Left hindlimb (tissue), 1 donor: Measurements from ENCODE around the gene CDKAL1.
"Not testable (repeated sequence)": the region's sequence is repeated elsewhere in the genome, so short reads cannot be mapped to it uniquely, and the experiment has no call there.

ENCODE experiments used
- DNase-seq: peaks from one replicate; pipeline ENCODE4 v3.0.0-alpha.2; 2018

Gene CDKAL1

DNA sequence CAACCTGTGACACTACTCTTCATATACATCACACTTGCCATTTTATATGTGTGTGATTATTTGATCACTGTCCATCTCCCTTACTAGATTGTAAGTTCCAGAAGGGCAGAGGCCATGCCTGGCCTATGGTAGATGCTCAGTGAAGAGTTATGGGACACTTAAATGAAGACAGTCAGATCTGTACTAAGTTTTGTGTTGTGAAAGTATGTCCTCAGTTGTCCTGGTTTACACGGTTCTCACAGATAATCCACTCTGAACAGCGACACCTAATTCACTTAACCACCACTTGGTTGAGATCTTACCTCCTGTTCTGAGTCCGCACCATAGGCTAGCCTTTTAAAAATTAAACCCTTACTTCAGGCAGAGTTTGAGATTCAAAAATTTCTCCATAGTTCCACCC lies 625.2 kb downstream of the CDKAL1 start:
- DNase-seq = no peak

DNA sequence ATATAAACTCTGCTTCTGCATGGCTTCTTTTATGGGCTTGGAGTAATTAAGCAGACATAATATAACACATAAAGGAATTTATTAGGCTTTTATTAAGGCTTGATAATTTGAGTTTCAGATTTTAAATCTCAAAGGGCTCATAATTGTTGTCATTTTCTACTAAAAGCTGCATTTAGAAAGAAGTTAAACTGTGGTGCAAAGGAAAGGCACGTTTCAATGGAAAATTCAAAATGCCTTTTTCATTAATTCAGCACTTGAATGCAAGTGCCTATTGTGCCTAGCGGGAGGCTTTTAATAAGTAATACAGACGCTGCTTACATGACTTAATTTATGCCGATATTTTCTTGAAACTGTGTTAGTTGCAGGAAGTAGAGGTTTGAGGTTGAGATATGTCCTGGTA lies 627.5 kb downstream of the CDKAL1 start:
- no peak for DNase-seq

GRCh38 chr6:21163110-21163837 lies 629.0 kb downstream of the CDKAL1 start:
- no peak for DNase-seq

DNA sequence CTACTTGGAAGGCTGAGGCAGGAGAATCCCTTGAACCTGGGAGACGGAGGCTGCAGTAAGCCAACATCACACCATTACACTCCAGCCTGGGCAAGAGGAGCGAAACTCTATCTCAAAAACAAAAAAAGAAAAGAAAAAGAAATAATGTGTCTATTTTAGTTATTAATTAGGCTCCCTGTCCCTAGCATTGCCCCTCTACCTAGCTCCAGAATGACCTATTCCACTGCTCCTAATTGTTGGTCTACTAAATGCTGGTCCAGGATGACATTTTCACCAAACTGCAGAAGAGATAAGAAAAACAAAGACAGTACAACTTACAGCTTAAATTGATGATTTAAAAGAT lies 629.6 kb downstream of the CDKAL1 start:
- no peak for DNase-seq

GRCh38 chr6:21164768-21165326 lies 630.6 kb downstream of the CDKAL1 start:
- DNase-seq = no peak

DNA sequence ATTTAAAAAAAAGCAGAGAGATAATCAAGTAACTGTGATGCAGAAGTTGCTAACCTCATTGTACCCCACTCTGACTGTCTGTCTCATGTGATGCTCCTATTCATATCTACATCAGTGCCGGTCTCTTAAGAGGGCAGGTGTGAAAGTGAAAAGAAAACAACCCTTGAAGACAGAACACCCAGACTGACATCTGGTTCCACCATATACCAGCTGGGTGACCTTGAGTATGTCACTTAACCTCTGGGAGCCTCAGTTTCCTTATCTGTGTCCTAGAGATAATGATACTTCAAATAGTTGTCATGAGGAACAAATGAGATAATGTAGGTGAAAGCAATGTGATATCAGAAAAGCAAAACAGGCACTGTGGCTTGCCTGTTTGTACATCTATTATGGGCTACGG lies 632.5 kb downstream of the CDKAL1 start:
- no peak for DNase-seq

- DNase-seq = no peak
Observed at GRCh38 chr6:21167790-21168189, 633.5 kb downstream of the CDKAL1 start.

DNA sequence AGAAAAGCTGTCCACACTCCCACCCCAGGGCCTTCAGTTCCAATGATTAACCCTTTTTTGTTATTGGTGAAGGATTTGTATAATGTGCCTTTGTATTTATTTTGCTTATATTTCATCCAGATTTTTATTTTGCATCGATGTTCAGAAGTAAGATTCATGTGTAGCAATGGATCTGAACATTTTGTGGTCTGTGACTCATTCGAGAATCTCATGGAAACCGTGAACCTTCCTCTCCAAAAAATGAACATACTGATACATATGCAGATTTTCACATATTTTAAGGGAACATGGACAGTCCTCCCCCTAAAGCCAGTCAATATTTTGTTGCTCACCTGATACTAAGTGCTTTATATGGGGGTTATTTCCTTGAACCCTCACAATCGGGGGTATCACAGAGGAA lies 637.5 kb downstream of the CDKAL1 start:
- DNase-seq = no peak

- DNase-seq = no peak
Observed at GRCh38 chr6:21173031-21173430, 638.8 kb downstream of the CDKAL1 start.

- DNase-seq = no peak
Observed at GRCh38 chr6:21173678-21174077, 639.4 kb downstream of the CDKAL1 start.

- no peak for DNase-seq
Observed at GRCh38 chr6:21176197-21176596, 641.9 kb downstream of the CDKAL1 start.

DNA sequence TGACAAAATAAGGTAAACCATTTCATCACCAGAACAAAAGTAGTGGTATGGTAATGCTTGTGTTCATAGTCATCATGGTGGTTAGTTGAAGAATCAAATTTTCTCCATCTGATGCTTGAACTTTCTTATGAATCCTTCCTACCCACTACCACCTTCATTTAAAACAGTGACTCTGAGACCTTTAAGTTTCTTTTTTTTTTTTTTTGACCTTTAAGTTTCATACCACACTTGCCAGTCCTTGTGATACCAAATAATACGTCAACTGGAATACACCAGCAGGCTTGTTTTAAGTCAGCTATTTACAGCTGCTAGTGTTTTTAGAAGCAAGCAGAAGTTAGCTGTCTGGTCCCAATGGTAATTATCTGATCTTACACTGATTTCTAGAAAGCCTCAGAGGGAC lies 645.9 kb downstream of the CDKAL1 start:
- no peak for DNase-seq

GRCh38 chr6:21180800-21181337 lies 646.6 kb downstream of the CDKAL1 start:
- no peak for DNase-seq

- DNase-seq = no peak
Observed at GRCh38 chr6:21181866-21182265, 647.6 kb downstream of the CDKAL1 start.

DNA sequence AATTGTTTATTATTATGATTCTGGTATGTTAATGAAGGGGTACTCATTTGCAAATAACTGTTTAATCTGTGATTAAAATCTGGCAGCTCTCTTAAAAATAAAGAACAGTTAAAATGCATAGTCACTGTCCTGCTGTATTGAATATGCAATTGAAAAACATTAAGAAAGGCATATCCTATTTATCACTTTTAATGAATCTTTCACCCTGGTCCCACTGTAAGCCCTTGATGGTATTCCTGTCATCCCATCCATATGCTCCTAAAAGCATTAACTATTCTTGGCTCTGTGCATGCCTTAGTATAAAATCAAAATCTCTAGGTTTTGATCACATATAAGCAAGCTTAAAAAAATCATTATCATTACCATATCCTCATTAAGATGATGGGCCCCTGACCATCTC lies 648.3 kb downstream of the CDKAL1 start:
- DNase-seq = no peak

DNA sequence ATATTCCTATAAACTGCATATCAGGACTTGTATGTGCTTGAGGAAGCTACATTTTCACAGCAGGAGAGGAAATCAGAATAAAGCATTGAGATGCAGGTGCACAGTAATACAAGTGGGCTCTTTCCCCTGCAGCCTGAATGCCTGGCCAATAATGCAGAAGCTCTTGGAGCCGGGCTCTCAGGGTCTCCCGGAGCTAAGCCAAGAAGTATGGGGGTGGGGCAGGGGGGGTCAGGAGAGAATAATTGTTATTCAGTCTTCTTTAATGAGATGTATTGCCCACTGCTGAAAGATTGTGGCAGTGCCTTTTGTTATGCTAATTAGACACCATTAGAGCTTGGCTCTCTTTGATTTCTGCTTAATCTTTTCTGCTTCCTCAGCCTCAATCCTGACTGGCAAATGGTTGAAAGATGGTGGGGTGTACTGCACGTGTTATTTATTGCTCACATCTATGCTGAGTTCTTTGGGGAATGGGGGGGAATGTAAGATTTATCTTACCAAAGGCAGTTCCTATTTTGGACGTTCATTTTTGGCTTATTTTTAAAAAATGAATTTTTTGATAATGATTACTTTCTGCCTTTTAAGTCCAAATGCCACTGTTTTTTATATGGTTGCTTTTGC lies 651.7 kb downstream of the CDKAL1 start:
- no peak for DNase-seq

DNA sequence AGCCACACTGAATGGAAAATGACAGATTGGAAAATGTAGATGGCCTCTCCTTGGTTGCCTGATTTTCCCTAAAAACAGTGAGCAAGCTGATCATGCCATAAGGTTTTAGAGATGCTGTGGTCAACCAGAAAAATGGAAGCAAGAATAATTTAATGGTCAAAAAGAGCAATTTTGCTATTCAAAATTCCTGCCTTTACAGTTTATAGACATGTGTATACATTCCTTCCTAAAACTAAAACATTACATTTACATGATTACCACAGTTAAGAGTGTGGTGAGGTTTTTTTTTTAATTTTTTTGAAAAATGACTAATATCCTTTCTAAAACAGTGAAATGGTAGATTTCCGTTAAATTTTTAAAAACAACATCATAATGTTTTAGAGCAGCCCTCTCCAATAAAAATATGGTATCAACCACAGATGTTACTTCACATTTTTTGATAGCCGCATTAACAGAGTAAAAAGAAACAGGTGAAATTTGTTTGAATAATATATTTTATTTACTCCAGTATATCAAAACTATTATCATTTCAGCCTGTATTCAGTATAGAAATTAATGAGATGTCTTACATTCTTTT lies 652.3 kb downstream of the CDKAL1 start:
- no peak for DNase-seq

DNA sequence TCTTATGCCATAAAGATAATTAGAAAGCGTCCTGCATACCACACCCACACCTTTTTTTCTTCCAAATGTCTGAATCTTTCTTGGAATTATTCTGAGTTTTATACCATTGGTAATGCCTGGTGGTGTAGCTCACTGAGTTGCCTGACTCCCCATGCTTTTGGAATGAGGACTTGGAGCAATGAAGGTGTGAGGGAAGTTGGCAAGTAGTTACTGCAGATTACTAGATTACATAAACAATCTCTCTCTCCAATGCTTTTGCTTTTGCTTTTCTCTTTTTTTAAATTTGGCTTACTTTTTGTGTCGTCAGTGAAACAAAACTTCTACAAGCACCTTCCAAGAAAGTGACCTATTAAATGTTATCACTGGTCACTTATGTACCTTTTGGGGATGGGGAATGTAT lies 653.2 kb downstream of the CDKAL1 start:
- no peak for DNase-seq

DNA sequence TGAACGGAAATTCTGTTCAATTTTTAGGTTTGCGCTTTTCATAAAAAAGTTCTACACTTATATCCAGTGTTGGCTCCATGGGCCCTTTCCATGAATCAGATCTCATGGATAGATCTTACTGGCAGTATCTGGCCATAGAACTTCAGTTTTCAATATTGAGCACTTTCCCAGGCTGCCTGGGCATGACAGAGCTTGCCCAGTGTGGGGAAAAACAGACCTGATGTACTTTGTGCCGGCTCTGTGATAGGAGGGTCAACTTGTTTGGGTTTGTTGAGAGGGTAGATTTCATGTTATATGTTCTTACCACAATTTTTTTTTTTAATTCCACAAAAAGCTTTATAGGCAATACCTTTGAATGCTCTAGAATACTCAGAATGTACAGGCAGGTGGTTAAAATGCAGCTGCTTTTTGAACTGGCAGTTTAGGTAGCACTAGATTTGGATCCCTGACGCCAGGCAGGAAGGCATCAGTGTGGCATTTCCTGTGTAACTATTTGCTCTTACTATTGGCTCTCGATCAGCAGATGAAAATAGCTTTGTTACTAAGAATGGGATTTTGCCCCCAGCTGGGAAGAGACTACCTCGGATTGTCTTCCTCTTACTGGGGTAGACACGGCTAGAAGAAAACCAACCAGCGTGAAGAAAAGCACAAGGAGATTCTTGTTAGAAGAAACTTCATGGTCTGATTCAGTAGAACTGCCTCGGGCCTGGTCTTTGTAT lies 654.4 kb downstream of the CDKAL1 start:
- no peak for DNase-seq

- no peak for DNase-seq
Observed at GRCh38 chr6:21189759-21190158, 655.5 kb downstream of the CDKAL1 start.

DNA sequence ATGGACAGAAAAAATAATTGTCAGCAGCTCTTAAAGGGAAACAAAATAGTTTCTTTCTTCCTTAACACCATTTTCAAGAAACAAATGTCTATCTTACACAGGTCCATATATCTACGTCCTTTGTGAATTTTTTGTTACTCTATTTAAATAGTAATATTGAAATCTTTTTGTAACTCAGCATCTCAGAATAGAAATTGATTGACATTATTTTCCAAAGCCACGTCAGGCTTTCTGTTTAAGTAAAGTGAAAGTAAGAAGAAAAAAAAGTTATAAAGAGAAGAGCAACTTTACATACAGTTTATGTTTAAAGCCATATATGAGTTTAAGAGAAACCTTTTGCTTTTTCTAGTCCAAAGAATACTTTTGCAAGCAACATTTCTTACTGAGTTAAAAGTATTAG lies 656.4 kb downstream of the CDKAL1 start:
- no peak for DNase-seq

- no peak for DNase-seq
Observed at GRCh38 chr6:21193790-21194475, 659.7 kb downstream of the CDKAL1 start.

- DNase-seq = not testable (repeated sequence)
Observed at GRCh38 chr6:21195301-21195700, 661.0 kb downstream of the CDKAL1 start.
